Psoas muscle (tissue), 8 donors: ENCODE results near the gene SPACA6. TPM values are rescaled to one million over a fixed set of nuclear protein-coding genes. Genes with fewer than 3 reads are reported as not detected.

Experiments
- ATAC-seq, 4 donors: fragments of 200-7000 bp; cut with Tn5 transposase; one replicate each; pipeline ENCODE4 v1.9.1; 2020; ENCODE audit warnings: moderate library complexity in 3 of 4, mild to moderate bottlenecking in 2 of 4
- DNase-seq, 2 donors: peaks; one replicate each; pipeline ENCODE4 v3.0.0-alpha.2; 2020
- H3K27ac ChIP-seq: fragments of 200-600 bp; one replicate; pipeline ENCODE4 v1.8.0; 2022
- H3K27me3 ChIP-seq, 3 donors: fragments of 200-600 bp in 1 of 3; one replicate each; pipeline versions ENCODE4 v1.6.1 to v1.8.0; 2013 to 2022; ENCODE audit warnings: low read length in 2 of 3, mild to moderate bottlenecking in 2 of 3, moderate library complexity in 1 of 3; ENCODE audit not compliant: insufficient read depth in 3 of 3
- H3K36me3 ChIP-seq, 2 donors: fragments of 200-600 bp in 1 of 2; one replicate each; pipeline versions ENCODE4 v1.6.1 to v1.8.0; 2013 to 2022; ENCODE audit warnings: low read depth in 1 of 2, mild to moderate bottlenecking in 1 of 2, moderate library complexity in 1 of 2; ENCODE audit not compliant: insufficient read depth in 1 of 2
- H3K4me1 ChIP-seq: fragments of 200-600 bp; one replicate; pipeline ENCODE4 v1.8.0; 2022
- H3K4me3 ChIP-seq: fragments of 200-600 bp; one replicate; pipeline ENCODE4 v1.8.0; 2022; ENCODE audit warnings: mild to moderate bottlenecking
- H3K9me3 ChIP-seq: fragments of 200-600 bp; one replicate; pipeline ENCODE4 v1.8.0; 2022
- CTCF ChIP-seq: fragments of 200-600 bp; IDR thresholded peaks from one replicate; pipeline ENCODE4 v1.8.0; 2022; ENCODE audit warnings: antibody characterized with exemption
- WGBS, 3 donors: extraction: QIAGEN DNeasy Blood & Tissue Kit; methylation state at CpG; one replicate each; pipeline versions ENCODE4 v1.1.6 to v1.1.7; 2013; 5-methylcytosine and 5-hydroxymethylcytosine counted together
- intact Hi-C, 2 donors: fragments of 100-400 bp; cut with DNase I; formaldehyde crosslinking; loops; one replicate each; pipeline versions ENCODE4 v1.11.0 to v1.14.2; 2022
- polyA plus RNA-seq, 3 donors: library from polyadenylated mRNA; stranded (reverse); fragments of 200-250 nt; gene quantifications; one replicate each; pipeline ENCODE4 v1.2.3, GENCODE V29; 2013
- total RNA-seq, 4 donors: library from RNA; stranded (reverse); fragmentation: NEBNext Ultra II Directional in 2 of 4; extraction: Animal tissue kit (Norgen Biotek cat#: 25700) in 2 of 4; gene quantifications; one replicate each; pipeline versions ENCODE4 v1.2.1 to v1.2.4, GENCODE V29; 2021 to 2023
- donor health status: healthy with polysubstance abuse.
- donor health status: DM: no; HTN: no; CAD: no; lungs with moderate emphysema.
- donor health status: Bipolar disorder and iron deficiency.
- donor health status: healthy.
- donor health status: DM: yes; HTN: yes; CAD: no.
- donor health status: DM: no; HTN: no; CAD: no.
- donor health status: DM: no; HTN: no; CAD: no.
- donor health status: DM: yes; HTN: yes; CAD: no.

Gene SPACA6
- total and polyA plus RNA-seq, 7 donors: 1.5 to 5.2 (median 3.1) TPM

- peaks cover 0 to 48% of the 10 kb centered on the region in 2 donors for H3K36me3 ChIP-seq
- H3K9me3 ChIP-seq: no peaks in the 10 kb centered on the region
- no peaks in the 10 kb centered on the region for H3K27me3 ChIP-seq
- no peaks in the 10 kb centered on the region for H3K4me1 ChIP-seq
- intact Hi-C loops: no loop called here
- 81 to 87% (median 86%) methylated on average over 10 of the region's 10 CpGs for WGBS, 3 donors
- no peak for TF ChIP-seq CTCF
- DNase-seq: no peak
- no peak overlapping the region for H3K4me3 ChIP-seq
- H3K27ac ChIP-seq: no peak overlapping the region
- ATAC-seq: no peak
These were observed 1.4 kb downstream of the SPACA6 start for GRCh38 chr19:51694318-51695085.

DNA sequence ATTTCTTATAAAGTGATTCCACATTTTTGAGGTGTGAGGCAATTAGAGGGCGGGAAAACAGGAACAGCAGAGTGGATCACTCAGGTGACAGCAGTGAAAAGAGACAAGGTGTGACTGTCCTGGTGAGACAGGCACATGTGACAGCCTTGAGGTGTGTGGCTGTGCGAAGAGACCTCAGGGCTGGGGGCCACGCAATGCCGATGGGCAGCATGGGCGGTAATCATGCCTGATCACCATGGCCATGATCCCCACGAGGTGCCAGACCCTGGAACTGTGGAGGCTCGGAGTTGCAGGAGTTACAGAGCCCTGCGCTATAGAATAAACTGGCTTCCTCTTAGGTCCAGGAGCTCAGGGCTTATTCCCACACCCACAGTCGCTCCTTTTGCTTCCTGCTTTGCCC, 2.0 kb downstream of the SPACA6 start:
- 87 to 92% (median 91%) methylated on average over 9 of the region's 9 CpGs for WGBS, 3 donors
- Histone ChIP-seq H3K9me3 (no peaks in the 10 kb centered on the region), H3K27me3 (no peaks in the 10 kb centered on the region), H3K4me3 (no peak overlapping the region), H3K36me3 (peaks cover 0 to 48% of the 10 kb centered on the region in 2 donors), H3K4me1 (no peaks in the 10 kb centered on the region), H3K27ac (no peak overlapping the region)
- no peak for TF ChIP-seq CTCF
- intact Hi-C loops: no loop called here
- ATAC-seq: no peak
- DNase-seq: no peak

DNA sequence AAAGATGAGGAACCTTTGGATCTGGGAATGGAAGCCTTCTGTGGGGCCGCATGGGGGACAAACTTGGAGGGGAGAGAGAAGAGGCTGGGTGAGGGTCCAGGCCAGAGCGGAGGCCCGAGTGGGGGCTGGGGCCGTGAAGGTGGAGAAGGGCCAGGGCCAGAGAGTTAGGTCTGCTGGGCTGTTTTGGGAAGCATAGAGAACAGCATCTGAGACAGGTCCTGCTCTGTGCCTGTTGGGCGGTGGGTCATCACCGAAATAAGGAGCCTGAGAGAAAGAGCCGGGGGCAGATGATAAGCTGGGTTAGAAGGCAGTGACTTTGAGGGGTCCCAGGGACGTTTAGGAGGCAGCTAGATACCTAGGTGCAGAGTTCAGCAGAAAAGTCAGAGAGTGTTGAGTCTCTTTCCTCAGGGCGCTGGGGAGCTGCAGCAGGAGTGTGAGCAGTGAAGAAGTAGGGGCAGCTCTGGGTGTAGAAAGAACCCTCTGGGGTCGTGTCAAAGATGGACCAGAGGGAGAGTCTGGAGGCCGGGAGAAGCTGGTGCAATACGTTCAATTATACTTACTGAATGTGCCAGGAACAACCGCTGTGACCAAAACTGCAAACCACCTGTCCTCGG, 2.7 kb downstream of the SPACA6 start:
- no peaks in the 10 kb centered on the region for H3K4me1 ChIP-seq
- H3K36me3 ChIP-seq: peaks cover 0 to 48% of the 10 kb centered on the region in 2 donors
- intact Hi-C loops: no loop called here
- H3K27me3 ChIP-seq: no peaks in the 10 kb centered on the region
- DNase-seq: no peak
- no peaks in the 10 kb centered on the region for H3K9me3 ChIP-seq
- TF ChIP-seq CTCF: no peak
- no peak for ATAC-seq
- H3K27ac ChIP-seq: no peak overlapping the region
- H3K4me3 ChIP-seq: no peak overlapping the region
- WGBS, 3 donors: 84 to 85% (median 85%) methylated on average over 14 of the region's 14 CpGs

DNA sequence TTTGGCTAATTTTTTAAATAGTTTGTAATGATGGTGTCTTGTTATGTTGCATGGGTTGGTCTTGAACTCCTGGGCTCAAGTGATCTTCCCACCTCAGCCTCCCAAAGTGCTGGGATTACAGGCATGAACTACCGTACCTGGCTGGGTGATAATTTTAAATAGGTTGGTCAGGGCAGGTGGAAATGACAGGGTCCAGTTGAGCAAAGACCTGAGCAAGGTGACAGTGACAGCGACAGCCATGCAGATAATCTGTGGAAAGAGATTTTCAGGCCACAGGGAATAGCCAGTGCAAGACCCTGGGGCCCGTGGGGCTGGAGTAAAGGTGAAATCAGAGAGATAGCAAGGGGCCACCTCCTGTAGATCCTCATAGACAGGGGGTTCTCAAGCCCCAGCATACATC, 3.5 kb downstream of the SPACA6 start:
- Histone ChIP-seq H3K4me3 (no peak overlapping the region), H3K9me3 (no peaks in the 10 kb centered on the region), H3K4me1 (no peaks in the 10 kb centered on the region), H3K27ac (no peak overlapping the region), H3K27me3 (no peaks in the 10 kb centered on the region), H3K36me3 (peaks cover 0 to 48% of the 10 kb centered on the region in 2 donors)
- ATAC-seq (no peak), DNase-seq (no peak)
- TF ChIP-seq CTCF: no peak
- intact Hi-C loops: no loop called here
- WGBS, 3 donors: 87 to 96% (median 89%) methylated on average over 3 of the region's 3 CpGs
